Measurements from ENCODE around the gene MEX3A. TPM values are rescaled to one million over a fixed set of nuclear protein-coding genes. Genes with fewer than 3 reads are reported as not detected.
A peak's percentile ranks its signal among the peaks of the same experiment; 100 is the strongest.

MEX3A gene
- total RNA-seq, 1 donor from 2014 or later: 63.9 TPM

GRCh38 chr1:156062189-156062588, 20.1 kb downstream of the MEX3A start:
- Mint-ChIP-seq H3K36me3 (ENCODE audit: low read depth, unreplicated experiment) (peaks cover 10% of the 10 kb centered on the region), H3K27me3 (ENCODE audit: unreplicated experiment) (peaks cover 3% of the 10 kb centered on the region), H3K27ac (ENCODE audit: unreplicated experiment) (no peak overlapping the region), H3K4me1 (ENCODE audit: unreplicated experiment) (peaks cover 11% of the 10 kb centered on the region), H3K4me3 (ENCODE audit: unreplicated experiment) (no peak overlapping the region), H3K9me3 (ENCODE audit: unreplicated experiment) (no peaks in the 10 kb centered on the region)
- TF ChIP-seq CTCF (IDR thresholded peaks at IDR 0.05; ENCODE audit: unreplicated experiment): no peak
- DNase-seq (ENCODE audit: low spot score): no peak

GRCh38 chr1:156060937-156061636, 21.2 kb downstream of the MEX3A start, which contains the start of gene RAB25:
Gene RAB25, plus strand, starts transcription at chr1:156061160. Its CDS starts 241 bp downstream, at chr1:156061401.
- Mint-ChIP-seq H3K27me3 (ENCODE audit: unreplicated experiment) (peaks cover 1% of the 10 kb centered on the region), H3K9me3 (ENCODE audit: unreplicated experiment) (no peaks in the 10 kb centered on the region), H3K27ac (ENCODE audit: unreplicated experiment) (no peak within 1 kb of the TSS), H3K36me3 (ENCODE audit: low read depth, unreplicated experiment) (peaks cover 9% of the 10 kb centered on the region), H3K4me3 (ENCODE audit: unreplicated experiment) (peak within 1 kb of the TSS; percentile 62), H3K4me1 (ENCODE audit: unreplicated experiment) (peaks cover 10% of the 10 kb centered on the region)
- DNase-seq (ENCODE audit: low spot score): no peak
- no peak for TF ChIP-seq CTCF (IDR thresholded peaks at IDR 0.05; ENCODE audit: unreplicated experiment)

GRCh38 chr1:156056326-156056849, 25.9 kb downstream of the MEX3A start:
- Mint-ChIP-seq H3K27ac (ENCODE audit: unreplicated experiment) (no peak overlapping the region), H3K9me3 (ENCODE audit: unreplicated experiment) (no peaks in the 10 kb centered on the region), H3K4me3 (ENCODE audit: unreplicated experiment) (peak overlapping the region; percentile 94), H3K4me1 (ENCODE audit: unreplicated experiment) (peaks cover 30% of the 10 kb centered on the region), H3K36me3 (ENCODE audit: low read depth, unreplicated experiment) (peaks cover 16% of the 10 kb centered on the region), H3K27me3 (ENCODE audit: unreplicated experiment) (peaks cover 17% of the 10 kb centered on the region)
- no peak for TF ChIP-seq CTCF (IDR thresholded peaks at IDR 0.05; ENCODE audit: unreplicated experiment)
- DNase-seq (ENCODE audit: low spot score): no peak

- H3K36me3 Mint-ChIP-seq (ENCODE audit: low read depth, unreplicated experiment): peaks cover 16% of the 10 kb centered on the region
- no peak for DNase-seq (ENCODE audit: low spot score)
- H3K9me3 Mint-ChIP-seq (ENCODE audit: unreplicated experiment): no peaks in the 10 kb centered on the region
- H3K27me3 Mint-ChIP-seq (ENCODE audit: unreplicated experiment): peaks cover 16% of the 10 kb centered on the region
- H3K4me1 Mint-ChIP-seq (ENCODE audit: unreplicated experiment): peaks cover 30% of the 10 kb centered on the region
- no peak for TF ChIP-seq CTCF (IDR thresholded peaks at IDR 0.05; ENCODE audit: unreplicated experiment)
- H3K27ac Mint-ChIP-seq (ENCODE audit: unreplicated experiment): peak overlapping the region; percentile 52
- peak overlapping the region; percentile 94 for H3K4me3 Mint-ChIP-seq (ENCODE audit: unreplicated experiment)
Measured at GRCh38 chr1:156055281-156056048, 26.8 kb downstream of the MEX3A start.

Measured in endothelial cell (in vitro differentiated cells).